ENCODE measurements around the gene KDELR3.

Gene KDELR3

DNA sequence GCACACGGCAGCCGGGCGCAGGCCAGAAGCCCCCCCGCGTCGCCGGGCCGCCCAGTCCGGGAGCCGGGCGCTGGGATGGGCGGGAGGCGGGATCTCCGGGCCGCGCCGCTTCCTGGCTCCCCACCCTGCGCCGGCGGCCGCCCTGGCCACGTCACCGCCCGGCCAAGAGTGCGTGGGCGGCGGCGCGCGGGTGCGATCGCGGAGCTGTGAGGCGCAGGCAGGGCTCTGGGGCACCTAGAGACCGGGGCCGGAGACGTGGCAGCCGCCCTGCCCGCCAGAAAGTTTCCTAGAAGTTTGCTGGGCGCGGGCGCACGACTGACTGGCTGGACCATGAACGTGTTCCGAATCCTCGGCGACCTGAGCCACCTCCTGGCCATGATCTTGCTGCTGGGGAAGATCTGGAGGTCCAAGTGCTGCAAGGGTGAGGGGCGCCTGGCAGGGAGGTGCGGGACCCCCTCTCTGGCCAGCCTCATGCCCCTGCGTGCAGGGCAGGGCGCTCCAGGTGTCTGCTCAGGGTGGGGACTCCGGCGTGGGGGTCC lies at the start of gene KDELR3:
TSS of gene KDELR3 (plus strand) at position 193 of the 539 bp plus-strand sequence. CDS start at position 331, 138 bp downstream.
- TF ChIP-seq, protein P1, sequence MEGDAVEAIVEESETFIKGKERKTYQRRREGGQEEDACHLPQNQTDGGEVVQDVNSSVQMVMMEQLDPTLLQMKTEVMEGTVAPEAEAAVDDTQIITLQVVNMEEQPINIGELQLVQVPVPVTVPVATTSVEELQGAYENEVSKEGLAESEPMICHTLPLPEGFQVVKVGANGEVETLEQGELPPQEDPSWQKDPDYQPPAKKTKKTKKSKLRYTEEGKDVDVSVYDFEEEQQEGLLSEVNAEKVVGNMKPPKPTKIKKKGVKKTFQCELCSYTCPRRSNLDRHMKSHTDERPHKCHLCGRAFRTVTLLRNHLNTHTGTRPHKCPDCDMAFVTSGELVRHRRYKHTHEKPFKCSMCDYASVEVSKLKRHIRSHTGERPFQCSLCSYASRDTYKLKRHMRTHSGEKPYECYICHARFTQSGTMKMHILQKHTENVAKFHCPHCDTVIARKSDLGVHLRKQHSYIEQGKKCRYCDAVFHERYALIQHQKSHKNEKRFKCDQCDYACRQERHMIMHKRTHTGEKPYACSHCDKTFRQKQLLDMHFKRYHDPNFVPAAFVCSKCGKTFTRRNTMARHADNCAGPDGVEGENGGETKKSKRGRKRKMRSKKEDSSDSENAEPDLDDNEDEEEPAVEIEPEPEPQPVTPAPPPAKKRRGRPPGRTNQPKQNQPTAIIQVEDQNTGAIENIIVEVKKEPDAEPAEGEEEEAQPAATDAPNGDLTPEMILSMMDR (conservative IDR thresholded peaks at IDR 0.05) = no peak
- no peak within 1 kb of the TSS; the same call in 1 of the 2 replicates for H3K27ac ChIP-seq

DNA sequence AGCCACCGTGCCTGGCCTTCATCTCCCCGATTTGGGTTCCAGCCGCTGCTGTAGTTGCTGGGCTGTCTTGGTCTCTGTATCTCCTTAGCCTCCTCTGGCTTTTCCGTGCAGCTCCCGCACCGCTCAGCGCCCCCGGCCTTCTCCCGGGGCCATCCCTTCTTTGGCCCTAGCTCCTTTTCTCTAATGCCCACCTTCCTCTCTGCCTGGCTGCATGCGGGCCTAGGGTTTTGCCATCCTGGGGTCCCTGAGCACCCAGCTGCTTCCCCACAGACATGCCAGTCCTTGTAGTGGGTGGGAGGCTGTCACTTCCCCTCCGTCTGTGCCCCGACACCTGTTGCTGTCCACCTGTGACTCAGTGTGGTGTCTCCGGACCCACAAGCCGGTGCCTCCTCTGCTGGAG lies 49.3 kb upstream of the KDELR3 start:
- TF ChIP-seq, protein P1 (conservative IDR thresholded peaks at IDR 0.05) = no peak

DNA sequence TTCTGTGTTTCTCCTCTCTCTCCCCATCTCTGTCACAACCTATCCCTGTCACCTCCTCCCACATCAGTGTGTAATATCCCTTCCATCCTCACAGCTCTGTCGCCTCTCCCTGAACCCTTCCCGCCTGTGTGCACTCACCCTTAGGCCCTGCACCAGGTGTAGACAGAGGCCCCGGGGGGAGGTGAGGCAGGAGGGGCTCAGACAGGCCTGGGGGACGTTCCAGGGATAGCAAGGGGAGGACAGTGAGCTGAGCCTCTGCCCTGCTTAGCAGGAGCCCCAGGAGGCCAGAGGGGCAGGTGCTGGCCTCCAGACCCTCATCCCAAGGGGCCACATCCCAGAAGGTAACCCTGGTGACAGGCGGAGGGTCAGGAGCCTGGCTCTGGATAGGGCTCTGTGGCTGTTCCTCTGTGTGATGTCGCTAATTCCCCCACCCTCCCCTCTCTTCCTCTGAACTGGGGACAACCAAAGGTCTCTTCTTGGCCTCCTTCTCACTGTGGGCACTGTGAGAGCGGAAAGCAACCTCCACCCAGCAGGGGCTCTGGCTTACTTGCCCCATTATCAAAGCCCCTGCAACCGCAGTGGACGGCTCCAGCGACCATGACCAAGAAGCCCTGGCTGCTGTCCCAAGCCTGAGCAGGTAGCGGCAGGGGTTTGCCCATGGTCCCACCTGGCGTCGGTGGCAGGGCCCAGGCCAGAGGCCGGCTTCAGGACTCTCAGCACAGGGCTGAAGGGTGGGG lies 48.6 kb upstream of the KDELR3 start:
- TF ChIP-seq, protein P1 (conservative IDR thresholded peaks at IDR 0.05) = no peak

More for the DNA sequence above, 49.3 kb upstream of the KDELR3 start:
- no peak overlapping the region for H3K27ac ChIP-seq

GRCh38 chr22:38419858-38420160 lies 48.1 kb upstream of the KDELR3 start:
- no peak overlapping the region for H3K27ac ChIP-seq
- TF ChIP-seq, protein P1 (conservative IDR thresholded peaks at IDR 0.05) = no peak

More for the DNA sequence above, 48.6 kb upstream of the KDELR3 start:
- no peak overlapping the region for H3K27ac ChIP-seq

DNA sequence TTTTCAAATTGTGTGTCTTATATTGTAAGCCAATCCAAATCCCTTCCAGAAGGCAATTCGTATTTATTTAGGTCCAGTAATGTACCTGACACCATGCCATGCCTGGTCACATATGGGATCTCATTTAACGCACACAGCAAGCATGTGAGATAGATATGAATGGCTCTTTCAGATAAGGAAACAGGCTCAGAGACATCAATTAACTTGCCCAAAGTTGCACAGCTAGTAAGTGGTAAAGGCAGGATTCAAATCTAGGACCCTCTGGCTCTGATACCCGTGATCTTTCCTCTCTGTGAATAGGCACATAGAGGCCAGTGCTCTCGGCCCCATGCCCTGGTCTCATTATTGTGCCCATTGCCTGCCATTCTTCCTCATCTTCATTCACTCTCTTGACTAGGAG lies 47.2 kb upstream of the KDELR3 start:
- no peak overlapping the region for H3K27ac ChIP-seq
- TF ChIP-seq, protein P1 (conservative IDR thresholded peaks at IDR 0.05) = no peak

- TF ChIP-seq, protein P1 (conservative IDR thresholded peaks at IDR 0.05) = no peak
Observed at GRCh38 chr22:38422611-38423511, 45.0 kb upstream of the KDELR3 start.

More at GRCh38 chr22:38422611-38423511, 45.0 kb upstream of the KDELR3 start:
- no peak overlapping the region for H3K27ac ChIP-seq

All from VCaP (cell line).